Medulla oblongata (tissue), 1 donor: ENCODE data around the gene OR8B4.
A peak's percentile ranks its signal among the peaks of the same experiment; 100 is the strongest.
"Not testable (repeated sequence)": the region's sequence is repeated elsewhere in the genome, so short reads cannot be mapped to it uniquely, and the experiment has no call there.

Experiments used
- DNase-seq: peaks from one replicate; pipeline ENCODE4 v3.0.0-alpha.2; 2015; ENCODE audit errors: extremely low spot score

The OR8B4 gene

GRCh38 chr11:124409906-124410305 lies 14.8 kb downstream of the OR8B4 start:
- DNase-seq, result no peak

- no peak for DNase-seq
Observed at GRCh38 chr11:124405581-124405980, 19.1 kb downstream of the OR8B4 start.

- not testable (repeated sequence) for DNase-seq
Observed at GRCh38 chr11:124403186-124403585, 21.5 kb downstream of the OR8B4 start.

GRCh38 chr11:124402326-124402922 lies 22.2 kb downstream of the OR8B4 start:
- DNase-seq, result peak; percentile 76

GRCh38 chr11:124398924-124399323 lies 25.7 kb downstream of the OR8B4 start, which contains the start of gene OR8B3:
OR8B3 (minus strand) TSS chr11:124399024; CDS start chr11:124397351, 1,673 bp downstream.
- no peak for DNase-seq

GRCh38 chr11:124396847-124397246 lies 27.8 kb downstream of the OR8B4 start:
- not testable (repeated sequence) for DNase-seq

GRCh38 chr11:124394408-124394807 lies 30.3 kb downstream of the OR8B4 start:
- no peak for DNase-seq

- DNase-seq, result no peak
Observed at GRCh38 chr11:124384399-124384798, 40.3 kb downstream of the OR8B4 start, which contains the start of gene OR8B2. OR8B2 (minus strand) TSS chr11:124384499; CDS start chr11:124383343, 1,156 bp downstream.

GRCh38 chr11:124382857-124383256 lies 41.8 kb downstream of the OR8B4 start:
- DNase-seq, result not testable (repeated sequence)

GRCh38 chr11:124380585-124380984 lies 44.1 kb downstream of the OR8B4 start:
- no peak for DNase-seq

GRCh38 chr11:124376280-124376679 lies 48.4 kb downstream of the OR8B4 start:
- DNase-seq, result no peak
